HepG2 (cell line): ENCODE data around the gene CMAS. TPM values are rescaled to one million over a fixed set of nuclear protein-coding genes. Genes with fewer than 3 reads are reported as not detected.
A peak's percentile ranks its signal among the peaks of the same experiment; 100 is the strongest.

Experiments used
- ATAC-seq: fragments of 200-7000 bp; cut with Tn5 transposase; 3 replicates; pipeline ENCODE4 v1.9.1; 2020; ENCODE audit warnings: mild to moderate bottlenecking, moderate library complexity
- BruUV-seq: library from RNA; stranded (reverse); fragments of 400-500 nt; replicated peaks from 2 replicates; lab custom pipeline; 2021; lab: Mats Ljungman, UMichigan
- CTCF ChIA-PET: fragments of 300-600 bp; formaldehyde crosslinking; extraction: SDS; loops from one replicate; lab custom pipeline; 2021; ENCODE audit warnings: low total read pairs, inconsistent platforms, low intra/inter-chr PET ratio; lab: Yijun Ruan, JAX
- POLR2A ChIA-PET: fragments of 350-600 bp; sonication (Branson Sonifier 250); formaldehyde crosslinking; loops from one replicate; lab custom pipeline; 2020; ENCODE audit warnings: antibody characterized with exemption, inconsistent platforms; lab: Yijun Ruan, JAX
- DNase-seq: peaks from one replicate; pipeline ENCODE4 v3.0.0-alpha.2; 2015; ENCODE audit warnings: low spot score
- FAIRE-seq: peaks from 3 replicates; lab custom pipeline; 2011; peaks lifted over from hg19 to GRCh38; lab: Jason Lieb, UNC
- H2AFZ ChIP-seq: one replicate; pipeline ENCODE4 v1.6.1; 2011; ENCODE audit warnings: low read length, inconsistent platforms
- H3K27ac ChIP-seq: fragments of 300-600 bp; 3 replicates; pipeline ENCODE4 v1.8.0; 2011; ENCODE audit warnings: mixed run types, mild to moderate bottlenecking, mixed read lengths, low read length, inconsistent platforms; ENCODE audit not compliant: insufficient read depth; ENCODE audit errors: extremely low read length
- H3K27me3 ChIP-seq, 2 experiments: fragments of 200-600 bp in 1 of 2; 2 replicates in 1 of 2; 3 replicates in 1 of 2; pipeline versions ENCODE4 v1.6.0 to v1.8.0; 2011; ENCODE audit warnings: low read length in 2 of 2, mild to moderate bottlenecking in 2 of 2, moderate library complexity in 2 of 2, inconsistent platforms in 1 of 2; ENCODE audit not compliant: insufficient read depth in 2 of 2, control insufficient read depth in 1 of 2
- H3K36me3 ChIP-seq, 2 experiments: fragments of 200-600 bp in 1 of 2; replicated peaks in 1 of 2; 2 replicates in 1 of 2; 3 replicates in 1 of 2; pipeline versions ENCODE4 v1.5.1 to v1.8.0; 2011; ENCODE audit warnings: low read length in 2 of 2, inconsistent platforms in 1 of 2; ENCODE audit not compliant: insufficient read depth in 2 of 2, control insufficient read depth in 1 of 2
- H3K4me1 ChIP-seq: 2 replicates; pipeline ENCODE4 v1.5.1; 2012; ENCODE audit warnings: low read length, inconsistent platforms; ENCODE audit not compliant: insufficient read depth
- H3K4me2 ChIP-seq: 2 replicates; pipeline ENCODE4 v1.6.0; 2011; ENCODE audit warnings: low read depth, low read length, inconsistent platforms
- H3K4me3 ChIP-seq, 3 experiments: fragments of 200-600 bp in 1 of 3; sonication (generic), shearing (Covaris generic) in 1 of 3; replicated peaks in 1 of 3; 2 replicates each; pipeline ENCODE4 v1.5.1; 2011 to 2016; ENCODE audit warnings: low read length in 3 of 3, inconsistent platforms in 2 of 3, low read depth in 2 of 3, mild to moderate bottlenecking in 2 of 3, control low read depth in 1 of 3, mixed read lengths in 1 of 3; ENCODE audit not compliant: insufficient read depth in 1 of 3
- H3K79me2 ChIP-seq: one replicate; pipeline ENCODE4 v1.6.1; 2011; ENCODE audit warnings: low read length, inconsistent platforms; ENCODE audit not compliant: insufficient read depth
- H3K9ac ChIP-seq: 2 replicates; pipeline ENCODE4 v1.6.0; 2011; ENCODE audit warnings: mild to moderate bottlenecking, low read depth, low read length, inconsistent platforms; ENCODE audit not compliant: insufficient read depth
- H3K9me3 ChIP-seq: 2 replicates; pipeline ENCODE4 v1.5.1; 2012; ENCODE audit warnings: mild to moderate bottlenecking, low read length
- H4K20me1 ChIP-seq: 2 replicates; pipeline ENCODE4 v1.6.0; 2011; ENCODE audit warnings: inconsistent platforms, mild to moderate bottlenecking, low read length, moderate library complexity; ENCODE audit not compliant: insufficient read depth
- ATM ChIP-seq: fragments of 450-650 bp; IDR thresholded peaks from 2 replicates; pipeline ENCODE4 v1.7.1; 2017; ENCODE audit warnings: mild to moderate bottlenecking, borderline replicate concordance
- CREB1 ChIP-seq, 2 experiments: fragments of 450-650 bp in 1 of 2; IDR thresholded peaks; 2 replicates each; pipeline ENCODE4 v1.6.1; 2016 to 2017; ENCODE audit warnings: control low read depth in 1 of 2, mild to moderate bottlenecking in 1 of 2, missing compliant biosample characterization in 1 of 2, missing genetic modification characterization in 1 of 2
- MTERF4 ChIP-seq: sonication (generic); formaldehyde crosslinking; IDR thresholded peaks from 2 replicates; pipeline ENCODE4 v1.8.0; 2023; ENCODE audit warnings: mild to moderate bottlenecking, missing genetic modification reagents
- RFX5 ChIP-seq: IDR thresholded peaks from 2 replicates; pipeline ENCODE4 v1.6.1; 2011; ENCODE audit warnings: low read depth, low read length, improper control_type of control experiment
- SIX1 ChIP-seq: sonication (generic); formaldehyde crosslinking; IDR thresholded peaks from 2 replicates; pipeline ENCODE4 v1.4.0; 2020; ENCODE audit warnings: missing genetic modification reagents, borderline replicate concordance
- STAT6 ChIP-seq: sonication (generic); formaldehyde crosslinking; IDR thresholded peaks from 2 replicates; pipeline ENCODE4 v1.4.0; 2020; ENCODE audit warnings: missing genetic modification reagents, mild to moderate bottlenecking, borderline replicate concordance
- TMF1 ChIP-seq: sonication (generic); formaldehyde crosslinking; IDR thresholded peaks from 2 replicates; pipeline ENCODE4 v1.8.1; 2022; ENCODE audit warnings: low read depth, missing genetic modification reagents
- ZMAT5 ChIP-seq: sonication (generic); formaldehyde crosslinking; IDR thresholded peaks from 2 replicates; pipeline ENCODE4 v1.5.0; 2020; ENCODE audit warnings: mild to moderate bottlenecking, low read depth, missing genetic modification reagents, borderline replicate concordance
- ZNF17 ChIP-seq: sonication (generic); formaldehyde crosslinking; IDR thresholded peaks from 2 replicates; pipeline ENCODE4 v1.5.0; 2020; ENCODE audit warnings: mild to moderate bottlenecking, missing genetic modification reagents
- ZNF484 ChIP-seq: sonication (generic); formaldehyde crosslinking; IDR thresholded peaks from 2 replicates; pipeline ENCODE4 v1.5.1; 2020; ENCODE audit warnings: mild to moderate bottlenecking, low read depth, missing genetic modification reagents, borderline replicate concordance
- ZNF546 ChIP-seq: sonication (generic); formaldehyde crosslinking; conservative IDR thresholded peaks from 2 replicates; pipeline ENCODE4 v1.8.1; 2023; ENCODE audit warnings: mild to moderate bottlenecking, missing genetic modification reagents
- WGBS: methylation state at CpG from one replicate; pipeline ENCODE4 v1.1.6; 2017; ENCODE audit warnings: low lambda C conversion rate; 5-methylcytosine and 5-hydroxymethylcytosine counted together
- in situ Hi-C: cut with HindIII; loops from 2 replicates; pipeline ENCODE4 v1.10.0; 2017; ENCODE audit warnings: low pct_unique_long_range_greater_than_20kb; ENCODE audit not compliant: extremely low pct_ligation_motif_present
- intact Hi-C: fragments of 100-400 bp; cut with micrococcal nuclease; formaldehyde crosslinking; loops from one replicate; pipeline ENCODE4 v1.10.0; 2022; ENCODE audit not compliant: unreplicated experiment
- polyA plus RNA-seq, 8 experiments: library from polyadenylated mRNA; depleted of rRNA in 3 of 8; stranded (reverse) in 7 of 8; unstranded in 1 of 8; fragments of >200 nt; fragmentation: Illumina TruSeq in 4 of 8; extraction: Trizol in 4 of 8; gene quantifications; 2 replicates each; pipeline versions ENCODE4 v1.2.1 to v1.2.3, GENCODE V29; 2011 to 2016; ENCODE audit warnings: low read depth in 4 of 8, missing spikeins in 1 of 8, mixed read lengths in 1 of 8; ENCODE audit not compliant: insufficient read depth in 1 of 8
- total RNA-seq, 5 experiments: library from RNA; depleted of rRNA; stranded (reverse); fragments of >200 nt; fragmentation: Illumina TruSeq; extraction: Trizol; gene quantifications; 2 replicates each; pipeline ENCODE4 v1.2.3, GENCODE V29; 2016; ENCODE audit warnings: low read depth in 1 of 5
- TF ChIP-seq, protein P1 (sequence below): sonication (generic); formaldehyde crosslinking; IDR thresholded peaks from 2 replicates; pipeline ENCODE4 v1.5.0; 2020; ENCODE audit warnings: mild to moderate bottlenecking, missing genetic modification reagents, moderate library complexity
- TF ChIP-seq, protein P2 (sequence below): sonication (generic); formaldehyde crosslinking; IDR thresholded peaks from 2 replicates; pipeline ENCODE4 v1.4.0; 2020; ENCODE audit warnings: missing genetic modification reagents

Gene CMAS
- total and polyA plus RNA-seq, 2 of the 13 experiments (the other 11 are each of a cell fraction or from before 2014, with no cell fraction given), result 14.0 to 21.3 TPM

DNA sequence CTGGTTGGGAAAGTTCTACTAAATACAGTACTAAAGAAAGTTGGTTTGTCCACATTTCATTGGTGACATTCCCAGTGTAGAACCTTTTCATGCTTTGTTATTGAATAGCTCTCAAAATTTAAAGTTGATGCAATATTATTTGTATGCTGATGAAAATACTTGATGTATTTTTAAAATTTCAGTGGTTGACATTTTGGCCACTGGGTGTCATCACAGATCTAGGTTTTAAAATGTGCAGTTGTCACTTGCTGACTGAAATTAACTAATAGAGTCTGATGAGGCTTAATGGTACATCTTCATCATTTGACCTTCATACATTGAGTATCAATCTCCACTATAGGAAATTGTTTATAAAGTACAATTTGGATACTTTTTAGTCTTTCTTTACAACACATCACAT, 37.1 kb downstream of the CMAS start (continued):
- TF ChIP-seq, protein P1, sequence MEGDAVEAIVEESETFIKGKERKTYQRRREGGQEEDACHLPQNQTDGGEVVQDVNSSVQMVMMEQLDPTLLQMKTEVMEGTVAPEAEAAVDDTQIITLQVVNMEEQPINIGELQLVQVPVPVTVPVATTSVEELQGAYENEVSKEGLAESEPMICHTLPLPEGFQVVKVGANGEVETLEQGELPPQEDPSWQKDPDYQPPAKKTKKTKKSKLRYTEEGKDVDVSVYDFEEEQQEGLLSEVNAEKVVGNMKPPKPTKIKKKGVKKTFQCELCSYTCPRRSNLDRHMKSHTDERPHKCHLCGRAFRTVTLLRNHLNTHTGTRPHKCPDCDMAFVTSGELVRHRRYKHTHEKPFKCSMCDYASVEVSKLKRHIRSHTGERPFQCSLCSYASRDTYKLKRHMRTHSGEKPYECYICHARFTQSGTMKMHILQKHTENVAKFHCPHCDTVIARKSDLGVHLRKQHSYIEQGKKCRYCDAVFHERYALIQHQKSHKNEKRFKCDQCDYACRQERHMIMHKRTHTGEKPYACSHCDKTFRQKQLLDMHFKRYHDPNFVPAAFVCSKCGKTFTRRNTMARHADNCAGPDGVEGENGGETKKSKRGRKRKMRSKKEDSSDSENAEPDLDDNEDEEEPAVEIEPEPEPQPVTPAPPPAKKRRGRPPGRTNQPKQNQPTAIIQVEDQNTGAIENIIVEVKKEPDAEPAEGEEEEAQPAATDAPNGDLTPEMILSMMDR (CRISPR knock-in tag), result peak; percentile 42

- Histone ChIP-seq H3K4me1 (peaks cover 16% of the 10 kb centered on the region), H3K9ac (no peak overlapping the region), H3K4me3 (no peak overlapping the region), H3K9me3 (no peaks in the 10 kb centered on the region), H4K20me1 (no peaks in the 10 kb centered on the region), H3K79me2 (no peaks in the 10 kb centered on the region), H3K27ac (no peak overlapping the region), H2AFZ (no peak overlapping the region), H3K4me2 (no peak overlapping the region), H3K36me3 (no peaks in the 10 kb centered on the region), H3K27me3 (no peaks in the 10 kb centered on the region; a peak in 1 of 5 replicates)
- intact Hi-C loops (loop anchor here (5.0 kb wide), 1 partner anchor 357 kb away; no protein-coding TSS in a partner anchor), in situ Hi-C loops (loop anchor here (5.0 kb wide), 1 partner anchor 372 kb away; no protein-coding TSS in a partner anchor)
- no TSS peak for BruUV-seq
- TF ChIP-seq SIX1 (CRISPR knock-in tag) (no peak), STAT6 (CRISPR knock-in tag) (no peak), ZNF546 (no peak), ATM (no peak), RFX5 (no peak), MTERF4 (no peak), ZMAT5 (CRISPR knock-in tag) (no peak), TMF1 (no peak), CREB1 (IDR thresholded peaks at IDR 0.05) (no peak), CREB1 (CRISPR knock-in tag; IDR thresholded peaks at IDR 0.05) (no peak), ZNF17 (no peak), ZNF484 (no peak)
- TF ChIP-seq, protein P2, sequence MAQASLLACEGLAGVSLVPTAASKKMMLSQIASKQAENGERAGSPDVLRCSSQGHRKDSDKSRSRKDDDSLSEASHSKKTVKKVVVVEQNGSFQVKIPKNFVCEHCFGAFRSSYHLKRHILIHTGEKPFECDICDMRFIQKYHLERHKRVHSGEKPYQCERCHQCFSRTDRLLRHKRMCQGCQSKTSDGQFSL (CRISPR knock-in tag), result no peak
- ChIA-PET CTCF (no interaction called here), POLR2A (no interaction called here)
- no peak for DNase-seq
- FAIRE-seq, result no peak
- no CpG with 5 or more reads among the region's 1 CpG for WGBS
- ATAC-seq, result no peak
Measured at GRCh38 chr12:22084852-22085251, 38.8 kb downstream of the CMAS start.
